Eye (tissue), 1 donor: ENCODE data around the gene COL15A1.

Source experiments
- DNase-seq: peaks from one replicate; pipeline ENCODE4 v3.0.0-alpha.2; 2015

The COL15A1 gene

GRCh38 chr9:98950262-98950661 lies 6.6 kb downstream of the COL15A1 start:
- DNase-seq, result no peak

GRCh38 chr9:98951967-98952366 lies 8.3 kb downstream of the COL15A1 start:
- no peak for DNase-seq

GRCh38 chr9:98953581-98954243 lies 10.0 kb downstream of the COL15A1 start:
- no peak for DNase-seq

GRCh38 chr9:98954244-98954610 lies 10.5 kb downstream of the COL15A1 start:
- no peak for DNase-seq

GRCh38 chr9:98955259-98955658 lies 11.6 kb downstream of the COL15A1 start:
- no peak for DNase-seq

GRCh38 chr9:98957826-98958225 lies 14.1 kb downstream of the COL15A1 start:
- no peak for DNase-seq

GRCh38 chr9:98958271-98958984 lies 14.7 kb downstream of the COL15A1 start:
- no peak for DNase-seq

- no peak for DNase-seq
Measured at GRCh38 chr9:98960409-98960808, 16.7 kb downstream of the COL15A1 start.

- DNase-seq, result no peak
Measured at GRCh38 chr9:98961513-98962180, 17.9 kb downstream of the COL15A1 start.

- DNase-seq, result no peak
Measured at GRCh38 chr9:98962181-98962560, 18.5 kb downstream of the COL15A1 start.

GRCh38 chr9:98962861-98963260 lies 19.2 kb downstream of the COL15A1 start:
- no peak for DNase-seq

GRCh38 chr9:98964201-98964600 lies 20.5 kb downstream of the COL15A1 start:
- DNase-seq, result no peak

GRCh38 chr9:98964911-98965336 lies 21.2 kb downstream of the COL15A1 start:
- no peak for DNase-seq

GRCh38 chr9:98966676-98967075 lies 23.0 kb downstream of the COL15A1 start:
- DNase-seq, result peak; percentile 75

GRCh38 chr9:98967257-98967656 lies 23.6 kb downstream of the COL15A1 start:
- no peak for DNase-seq

GRCh38 chr9:98967680-98968079 lies 24.0 kb downstream of the COL15A1 start:
- DNase-seq, result no peak

GRCh38 chr9:98968601-98969337 lies 25.1 kb downstream of the COL15A1 start:
- DNase-seq, result no peak

GRCh38 chr9:98970532-98971041 lies 26.9 kb downstream of the COL15A1 start:
- DNase-seq, result no peak

- DNase-seq, result peak; percentile 40
Measured at GRCh38 chr9:98971168-98971914, 27.6 kb downstream of the COL15A1 start.

GRCh38 chr9:98971915-98972223 lies 28.2 kb downstream of the COL15A1 start:
- no peak for DNase-seq

- no peak for DNase-seq
Measured at GRCh38 chr9:98972716-98973115, 29.0 kb downstream of the COL15A1 start.

- no peak for DNase-seq
Measured at GRCh38 chr9:98973171-98973570, 29.5 kb downstream of the COL15A1 start.

GRCh38 chr9:98973576-98973975 lies 29.9 kb downstream of the COL15A1 start:
- DNase-seq, result no peak
